Fibroblast of lung (primary cell): ENCODE data around the gene TMEM255B.

ENCODE experiments used
- EZH2 ChIP-seq: IDR thresholded peaks from 2 replicates; pipeline ENCODE4 v1.5.1; 2012; ENCODE audit warnings: low read length, control low read depth, mild to moderate bottlenecking; ENCODE audit errors: missing control alignments
- TF ChIP-seq, protein P1 (sequence below), 2 donors: IDR thresholded peaks in 1 of 2; conservative IDR thresholded peaks in 1 of 2; 1 replicate in 1 of 2; 2 replicates in 1 of 2; pipeline ENCODE4 v1.5.1; 2011 to 2012; ENCODE audit warnings: low read length in 2 of 2, control low read depth in 1 of 2, inconsistent platforms in 1 of 2, low read depth in 1 of 2, mild to moderate bottlenecking in 1 of 2

GRCh38 chr13:113861433-113862030 lies 102.5 kb downstream of the TMEM255B start:
- TF ChIP-seq, protein P1, sequence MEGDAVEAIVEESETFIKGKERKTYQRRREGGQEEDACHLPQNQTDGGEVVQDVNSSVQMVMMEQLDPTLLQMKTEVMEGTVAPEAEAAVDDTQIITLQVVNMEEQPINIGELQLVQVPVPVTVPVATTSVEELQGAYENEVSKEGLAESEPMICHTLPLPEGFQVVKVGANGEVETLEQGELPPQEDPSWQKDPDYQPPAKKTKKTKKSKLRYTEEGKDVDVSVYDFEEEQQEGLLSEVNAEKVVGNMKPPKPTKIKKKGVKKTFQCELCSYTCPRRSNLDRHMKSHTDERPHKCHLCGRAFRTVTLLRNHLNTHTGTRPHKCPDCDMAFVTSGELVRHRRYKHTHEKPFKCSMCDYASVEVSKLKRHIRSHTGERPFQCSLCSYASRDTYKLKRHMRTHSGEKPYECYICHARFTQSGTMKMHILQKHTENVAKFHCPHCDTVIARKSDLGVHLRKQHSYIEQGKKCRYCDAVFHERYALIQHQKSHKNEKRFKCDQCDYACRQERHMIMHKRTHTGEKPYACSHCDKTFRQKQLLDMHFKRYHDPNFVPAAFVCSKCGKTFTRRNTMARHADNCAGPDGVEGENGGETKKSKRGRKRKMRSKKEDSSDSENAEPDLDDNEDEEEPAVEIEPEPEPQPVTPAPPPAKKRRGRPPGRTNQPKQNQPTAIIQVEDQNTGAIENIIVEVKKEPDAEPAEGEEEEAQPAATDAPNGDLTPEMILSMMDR (conservative IDR thresholded peaks at IDR 0.05 in 1 of 2, IDR thresholded peaks at IDR 0.05 in 1 of 2; ENCODE audit: low read depth in 1 of 2, low read length in 2 of 2) = no peak
- no peak for TF ChIP-seq EZH2
